ENCODE measurements around the gene HNRNPH3. TPM values are rescaled to one million over a fixed set of nuclear protein-coding genes. Genes with fewer than 3 reads are reported as not detected.

The HNRNPH3 gene
- total RNA-seq, 1 donor from 2014 or later: 123 TPM

- ATAC-seq (no peak), DNase-seq (ENCODE audit: missing footprints) (no peak)
- intact Hi-C loops (cut with DNase I): no loop called here
Observed at GRCh38 chr10:68364101-68364886, 32.4 kb downstream of the HNRNPH3 start.

- DNase-seq (ENCODE audit: missing footprints): no peak
- no peak for ATAC-seq
- intact Hi-C loops (cut with DNase I): no loop called here
Observed at GRCh38 chr10:68365611-68366010, 33.7 kb downstream of the HNRNPH3 start.

- no peak for DNase-seq (ENCODE audit: missing footprints)
- intact Hi-C loops (cut with DNase I): no loop called here
- no peak for ATAC-seq
Observed at GRCh38 chr10:68366600-68366999, 34.7 kb downstream of the HNRNPH3 start.

DNA sequence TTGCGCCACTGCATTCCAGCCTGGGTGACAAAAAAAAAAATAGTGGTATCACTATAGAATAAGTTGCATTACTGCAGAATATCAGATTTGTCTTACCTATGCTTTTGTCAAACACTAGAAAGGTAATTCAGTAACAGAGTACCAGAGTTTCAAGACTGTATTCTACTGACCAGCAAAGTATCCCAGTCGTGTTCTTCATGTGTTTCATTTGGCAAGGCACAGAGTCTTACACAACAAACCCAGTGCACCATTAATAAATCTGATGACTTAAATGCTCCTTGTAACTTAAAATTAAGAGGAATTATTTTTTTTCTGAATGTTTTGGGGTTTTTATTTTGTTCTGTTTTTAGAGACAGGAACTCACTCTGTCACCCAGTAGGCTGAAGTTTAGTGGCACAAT lies 35.3 kb downstream of the HNRNPH3 start:
- intact Hi-C loops (cut with DNase I): no loop called here
- no peak for ATAC-seq
- DNase-seq (ENCODE audit: missing footprints): no peak

GRCh38 chr10:68371604-68372003 lies 39.7 kb downstream of the HNRNPH3 start:
- no peak for DNase-seq (ENCODE audit: missing footprints)
- intact Hi-C loops (cut with DNase I): no loop called here
- ATAC-seq: no peak

GRCh38 chr10:68385740-68386139 lies 53.9 kb downstream of the HNRNPH3 start:
- intact Hi-C loops (cut with DNase I): no loop called here
- DNase-seq (ENCODE audit: missing footprints) (no peak), ATAC-seq (no peak)

Other genes with a start within 250 kb of the HNRNPH3 start
- gene MYPN, start 222.6 kb upstream of the HNRNPH3 start, total RNA-seq: 112 TPM
- not detected for gene ATOH7, start 100.0 kb upstream of the HNRNPH3 start, total RNA-seq
- 2.9 TPM for gene PBLD, start 864 bp downstream of the HNRNPH3 start, total RNA-seq
- 6.7 TPM for gene RUFY2, start 75.2 kb downstream of the HNRNPH3 start, total RNA-seq
- gene DNA2, start 139.9 kb downstream of the HNRNPH3 start, total RNA-seq: 1.5 TPM
- gene SLC25A16, start 195.5 kb downstream of the HNRNPH3 start, total RNA-seq: 14.8 TPM
- 3.1 TPM for gene TET1, start 228.3 kb downstream of the HNRNPH3 start, total RNA-seq

Measured in Right ventricle myocardium inferior (tissue), 1 donor.